Liver (tissue), 9 donors: ENCODE measurements around the gene UGT1A9. TPM values are rescaled to one million over a fixed set of nuclear protein-coding genes. Genes with fewer than 3 reads are reported as not detected.

Experiments used
- DNase-seq: peaks from one replicate; pipeline ENCODE4 v3.0.0-alpha.2; 2017; ENCODE audit warnings: low spot score
- H3K27ac ChIP-seq, 2 donors: one replicate each; pipeline ENCODE4 v1.7.0; 2013; ENCODE audit warnings: inconsistent platforms in 2 of 2, low read length in 2 of 2, control low read depth in 1 of 2, low read depth in 1 of 2, mild to moderate bottlenecking in 1 of 2
- H3K27me3 ChIP-seq, 4 donors: one replicate each; pipeline versions ENCODE4 v1.6.1 to v1.7.0; 2013; ENCODE audit warnings: low read length in 3 of 4, inconsistent platforms in 1 of 4, mild to moderate bottlenecking in 1 of 4, moderate library complexity in 1 of 4; ENCODE audit not compliant: control insufficient read depth in 4 of 4, insufficient read depth in 4 of 4
- H3K36me3 ChIP-seq, 4 donors: one replicate each; pipeline versions ENCODE4 v1.6.1 to v1.7.0; 2013; ENCODE audit warnings: low read length in 3 of 4, mild to moderate bottlenecking in 3 of 4, low read depth in 1 of 4, moderate library complexity in 1 of 4; ENCODE audit not compliant: control insufficient read depth in 4 of 4, insufficient read depth in 3 of 4
- H3K4me1 ChIP-seq, 4 donors: one replicate each; pipeline versions ENCODE4 v1.6.1 to v1.7.0; 2013; ENCODE audit warnings: low read length in 3 of 4, mild to moderate bottlenecking in 3 of 4, moderate library complexity in 1 of 4; ENCODE audit not compliant: control insufficient read depth in 4 of 4, insufficient read depth in 4 of 4
- H3K4me3 ChIP-seq, 3 donors: one replicate each; pipeline versions ENCODE4 v1.6.1 to v1.7.0; 2013; ENCODE audit warnings: low read length in 3 of 3, control low read depth in 1 of 3, low read depth in 1 of 3, mild to moderate bottlenecking in 1 of 3
- H3K9ac ChIP-seq, 2 donors: one replicate each; pipeline ENCODE4 v1.7.0; 2013; ENCODE audit warnings: low read length in 2 of 2, mild to moderate bottlenecking in 2 of 2, moderate library complexity in 2 of 2, control low read depth in 1 of 2, low read depth in 1 of 2
- H3K9me3 ChIP-seq, 4 donors: one replicate each; pipeline versions ENCODE4 v1.6.1 to v1.7.0; 2013; ENCODE audit warnings: low read length in 3 of 4; ENCODE audit not compliant: control insufficient read depth in 4 of 4
- EGR1 ChIP-seq, 2 donors: IDR thresholded peaks; 2 replicates each; pipeline ENCODE4 v1.6.1; 2016 to 2018; ENCODE audit warnings: antibody characterized with exemption in 2 of 2, low read depth in 2 of 2
- FOXA1 ChIP-seq: IDR thresholded peaks from 2 replicates; pipeline ENCODE4 v1.6.1; 2016; ENCODE audit warnings: antibody characterized with exemption
- FOXA2 ChIP-seq: IDR thresholded peaks from 2 replicates; pipeline ENCODE4 v1.6.1; 2016; ENCODE audit warnings: antibody characterized with exemption
- GABPA ChIP-seq, 2 donors: IDR thresholded peaks in 1 of 2; conservative IDR thresholded peaks in 1 of 2; 2 replicates each; pipeline ENCODE4 v1.6.1; 2016; ENCODE audit warnings: antibody characterized with exemption in 2 of 2, mild to moderate bottlenecking in 1 of 2, moderate library complexity in 1 of 2
- HNF4A ChIP-seq, 2 donors: conservative IDR thresholded peaks; 2 replicates each; pipeline ENCODE4 v1.6.1; 2016; ENCODE audit warnings: antibody characterized with exemption in 2 of 2, mild to moderate bottlenecking in 2 of 2
- JUND ChIP-seq, 2 donors: IDR thresholded peaks; 2 replicates each; pipeline ENCODE4 v1.6.1; 2016; ENCODE audit warnings: antibody characterized with exemption in 2 of 2
- NR2F2 ChIP-seq: IDR thresholded peaks from 2 replicates; pipeline ENCODE4 v1.6.1; 2016; ENCODE audit warnings: antibody characterized with exemption
- RAD21 ChIP-seq, 2 donors: IDR thresholded peaks; 2 replicates each; pipeline ENCODE4 v1.6.1; 2016; ENCODE audit warnings: antibody characterized with exemption in 2 of 2, mild to moderate bottlenecking in 2 of 2
- RXRA ChIP-seq, 2 donors: IDR thresholded peaks; 2 replicates each; pipeline ENCODE4 v1.6.1; 2017 to 2018; ENCODE audit warnings: antibody characterized with exemption in 2 of 2, mild to moderate bottlenecking in 1 of 2
- SP1 ChIP-seq: IDR thresholded peaks from 2 replicates; pipeline ENCODE4 v1.6.1; 2018; ENCODE audit warnings: antibody characterized with exemption, mild to moderate bottlenecking
- TAF1 ChIP-seq: conservative IDR thresholded peaks from 2 replicates; pipeline ENCODE4 v1.6.1; 2016; ENCODE audit warnings: antibody characterized with exemption, mild to moderate bottlenecking
- YY1 ChIP-seq: IDR thresholded peaks from 2 replicates; pipeline ENCODE4 v1.6.1; 2016; ENCODE audit warnings: antibody characterized with exemption, mild to moderate bottlenecking
- WGBS: extraction: QIAGEN DNeasy Blood & Tissue Kit; methylation state at CpG from one replicate; pipeline ENCODE4 v1.1.7; 2013; 5-methylcytosine and 5-hydroxymethylcytosine counted together
- polyA plus RNA-seq, 2 donors: library from polyadenylated mRNA; stranded (reverse) in 1 of 2; unstranded in 1 of 2; fragments of 200-250 nt in 1 of 2; fragments of >200 nt in 1 of 2; fragmentation: Nextera tagmentation in 1 of 2; extraction: Ambion mirVana in 1 of 2; gene quantifications; one replicate each; pipeline versions ENCODE4 v1.2.1 to v1.2.3, GENCODE V29; 2013 to 2015
- total RNA-seq, 2 donors: library from RNA; depleted of rRNA; stranded (reverse); fragments of >200 nt; gene quantifications; one replicate each; pipeline ENCODE4 v1.2.3, GENCODE V29; 2014
- TF ChIP-seq, protein P1 (sequence below): IDR thresholded peaks from 2 replicates; pipeline ENCODE4 v1.6.1; 2016; ENCODE audit warnings: antibody characterized with exemption, mild to moderate bottlenecking
- TF ChIP-seq, protein P2 (sequence below): IDR thresholded peaks from 2 replicates; pipeline ENCODE4 v1.6.1; 2016; ENCODE audit warnings: antibody characterized with exemption
- TF ChIP-seq, protein P3 (sequence below): fragments of 150-350 bp; IDR thresholded peaks from 2 replicates; pipeline ENCODE4 v1.5.1; 2017; ENCODE audit warnings: improper control_type of control experiment, low read depth, low read length; ENCODE audit not compliant: missing input control
- TF ChIP-seq, protein P4 (sequence below): IDR thresholded peaks from 2 replicates; pipeline ENCODE4 v1.6.1; 2016; ENCODE audit warnings: antibody characterized with exemption
- donor health status: healthy.
- donor health status: healthy.
- donor health status: healthy.
- donor health status: healthy.
- donor health status: healthy.

The UGT1A9 gene
- total and polyA plus RNA-seq, 4 donors, result 14.3 to 62.3 (median 23.8) TPM; not detected in 1

DNA sequence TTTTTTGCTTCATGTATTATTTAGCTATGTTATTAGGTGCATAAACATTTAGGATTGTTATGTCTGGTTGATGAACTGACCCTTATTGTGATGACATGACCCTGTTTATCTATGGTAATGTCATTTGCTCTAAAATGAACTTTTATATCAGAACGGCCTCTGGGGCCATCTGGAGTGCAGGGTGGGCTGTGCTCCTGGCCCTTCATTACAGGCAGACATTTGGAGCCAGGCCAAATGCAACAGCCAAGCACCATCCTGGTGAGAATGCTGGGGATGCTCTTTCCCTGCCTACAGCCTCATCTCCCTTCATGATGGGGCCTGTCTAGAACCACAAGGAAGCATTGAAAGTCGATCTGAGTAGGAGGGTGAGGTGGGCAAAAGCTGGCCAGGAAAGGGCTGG lies 144.6 kb downstream of the UGT1A9 start:
- WGBS, result 78% methylated on average over 2 of the region's 2 CpGs
- no peak for DNase-seq
- H3K27ac ChIP-seq, result no peak overlapping the region

DNA sequence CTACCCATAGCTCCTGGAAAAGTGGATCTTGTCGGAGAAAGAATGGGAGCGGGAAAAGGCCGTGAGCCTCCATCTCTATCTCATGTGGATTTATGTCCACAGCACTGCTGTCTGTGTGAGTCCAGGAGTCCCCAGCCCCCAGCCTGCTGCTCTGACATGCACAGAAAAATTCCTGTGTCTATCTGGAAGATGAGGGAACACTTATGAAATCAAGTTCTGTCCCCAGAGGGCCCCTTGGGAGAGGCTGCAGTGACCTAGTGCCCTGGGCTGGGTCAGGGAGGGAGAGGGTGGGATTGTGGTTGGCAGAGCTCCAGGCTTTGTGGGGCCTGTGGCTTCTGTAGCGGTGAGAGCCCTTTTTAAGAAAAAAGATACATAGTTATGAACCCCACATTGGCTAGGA lies 145.1 kb downstream of the UGT1A9 start:
- no peak overlapping the region for H3K27ac ChIP-seq
- no peaks in the 10 kb centered on the region for H3K9me3 ChIP-seq
- 94% methylated on average over 4 of the region's 4 CpGs for WGBS
- DNase-seq, result no peak
- no peaks in the 10 kb centered on the region for H3K27me3 ChIP-seq
- no peaks in the 10 kb centered on the region for H3K36me3 ChIP-seq
- H3K4me3 ChIP-seq, result no peak overlapping the region
- H3K9ac ChIP-seq, result no peak overlapping the region
- peaks cover 2 to 15% (median 7%) of the 10 kb centered on the region in 4 donors for H3K4me1 ChIP-seq
- TF ChIP-seq JUND (IDR thresholded peaks at IDR 0.05) (no peak), RXRA (IDR thresholded peaks at IDR 0.05) (no peak), EGR1 (IDR thresholded peaks at IDR 0.05; ENCODE audit: low read depth in 2 of 2) (no peak), RAD21 (IDR thresholded peaks at IDR 0.05) (no peak), NR2F2 (no peak), SP1 (no peak)
- TF ChIP-seq, protein P1, sequence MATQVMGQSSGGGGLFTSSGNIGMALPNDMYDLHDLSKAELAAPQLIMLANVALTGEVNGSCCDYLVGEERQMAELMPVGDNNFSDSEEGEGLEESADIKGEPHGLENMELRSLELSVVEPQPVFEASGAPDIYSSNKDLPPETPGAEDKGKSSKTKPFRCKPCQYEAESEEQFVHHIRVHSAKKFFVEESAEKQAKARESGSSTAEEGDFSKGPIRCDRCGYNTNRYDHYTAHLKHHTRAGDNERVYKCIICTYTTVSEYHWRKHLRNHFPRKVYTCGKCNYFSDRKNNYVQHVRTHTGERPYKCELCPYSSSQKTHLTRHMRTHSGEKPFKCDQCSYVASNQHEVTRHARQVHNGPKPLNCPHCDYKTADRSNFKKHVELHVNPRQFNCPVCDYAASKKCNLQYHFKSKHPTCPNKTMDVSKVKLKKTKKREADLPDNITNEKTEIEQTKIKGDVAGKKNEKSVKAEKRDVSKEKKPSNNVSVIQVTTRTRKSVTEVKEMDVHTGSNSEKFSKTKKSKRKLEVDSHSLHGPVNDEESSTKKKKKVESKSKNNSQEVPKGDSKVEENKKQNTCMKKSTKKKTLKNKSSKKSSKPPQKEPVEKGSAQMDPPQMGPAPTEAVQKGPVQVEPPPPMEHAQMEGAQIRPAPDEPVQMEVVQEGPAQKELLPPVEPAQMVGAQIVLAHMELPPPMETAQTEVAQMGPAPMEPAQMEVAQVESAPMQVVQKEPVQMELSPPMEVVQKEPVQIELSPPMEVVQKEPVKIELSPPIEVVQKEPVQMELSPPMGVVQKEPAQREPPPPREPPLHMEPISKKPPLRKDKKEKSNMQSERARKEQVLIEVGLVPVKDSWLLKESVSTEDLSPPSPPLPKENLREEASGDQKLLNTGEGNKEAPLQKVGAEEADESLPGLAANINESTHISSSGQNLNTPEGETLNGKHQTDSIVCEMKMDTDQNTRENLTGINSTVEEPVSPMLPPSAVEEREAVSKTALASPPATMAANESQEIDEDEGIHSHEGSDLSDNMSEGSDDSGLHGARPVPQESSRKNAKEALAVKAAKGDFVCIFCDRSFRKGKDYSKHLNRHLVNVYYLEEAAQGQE, result no peak
- TF ChIP-seq, protein P2, sequence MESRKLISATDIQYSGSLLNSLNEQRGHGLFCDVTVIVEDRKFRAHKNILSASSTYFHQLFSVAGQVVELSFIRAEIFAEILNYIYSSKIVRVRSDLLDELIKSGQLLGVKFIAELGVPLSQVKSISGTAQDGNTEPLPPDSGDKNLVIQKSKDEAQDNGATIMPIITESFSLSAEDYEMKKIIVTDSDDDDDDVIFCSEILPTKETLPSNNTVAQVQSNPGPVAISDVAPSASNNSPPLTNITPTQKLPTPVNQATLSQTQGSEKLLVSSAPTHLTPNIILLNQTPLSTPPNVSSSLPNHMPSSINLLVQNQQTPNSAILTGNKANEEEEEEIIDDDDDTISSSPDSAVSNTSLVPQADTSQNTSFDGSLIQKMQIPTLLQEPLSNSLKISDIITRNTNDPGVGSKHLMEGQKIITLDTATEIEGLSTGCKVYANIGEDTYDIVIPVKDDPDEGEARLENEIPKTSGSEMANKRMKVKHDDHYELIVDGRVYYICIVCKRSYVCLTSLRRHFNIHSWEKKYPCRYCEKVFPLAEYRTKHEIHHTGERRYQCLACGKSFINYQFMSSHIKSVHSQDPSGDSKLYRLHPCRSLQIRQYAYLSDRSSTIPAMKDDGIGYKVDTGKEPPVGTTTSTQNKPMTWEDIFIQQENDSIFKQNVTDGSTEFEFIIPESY, result no peak

More for the DNA sequence above, 144.6 kb downstream of the UGT1A9 start:
- H3K36me3 ChIP-seq, result no peaks in the 10 kb centered on the region
- H3K4me3 ChIP-seq, result no peak overlapping the region
- H3K27me3 ChIP-seq, result no peaks in the 10 kb centered on the region
- H3K9ac ChIP-seq, result no peak overlapping the region
- no peaks in the 10 kb centered on the region for H3K9me3 ChIP-seq
- H3K4me1 ChIP-seq, result peaks cover 0 to 11% (median 4%) of the 10 kb centered on the region in 4 donors
- TF ChIP-seq YY1 (no peak), FOXA1 (no peak), JUND (IDR thresholded peaks at IDR 0.05) (no peak), GABPA (IDR thresholded peaks at IDR 0.05 in 1 of 2, conservative IDR thresholded peaks at IDR 0.05 in 1 of 2) (no peak), HNF4A (conservative IDR thresholded peaks at IDR 0.05) (no peak), TAF1 (no peak), RAD21 (IDR thresholded peaks at IDR 0.05) (no peak), EGR1 (IDR thresholded peaks at IDR 0.05; ENCODE audit: low read depth in 2 of 2) (no peak), FOXA2 (no peak), SP1 (no peak), NR2F2 (no peak), RXRA (IDR thresholded peaks at IDR 0.05) (no peak)
- TF ChIP-seq, protein P3, sequence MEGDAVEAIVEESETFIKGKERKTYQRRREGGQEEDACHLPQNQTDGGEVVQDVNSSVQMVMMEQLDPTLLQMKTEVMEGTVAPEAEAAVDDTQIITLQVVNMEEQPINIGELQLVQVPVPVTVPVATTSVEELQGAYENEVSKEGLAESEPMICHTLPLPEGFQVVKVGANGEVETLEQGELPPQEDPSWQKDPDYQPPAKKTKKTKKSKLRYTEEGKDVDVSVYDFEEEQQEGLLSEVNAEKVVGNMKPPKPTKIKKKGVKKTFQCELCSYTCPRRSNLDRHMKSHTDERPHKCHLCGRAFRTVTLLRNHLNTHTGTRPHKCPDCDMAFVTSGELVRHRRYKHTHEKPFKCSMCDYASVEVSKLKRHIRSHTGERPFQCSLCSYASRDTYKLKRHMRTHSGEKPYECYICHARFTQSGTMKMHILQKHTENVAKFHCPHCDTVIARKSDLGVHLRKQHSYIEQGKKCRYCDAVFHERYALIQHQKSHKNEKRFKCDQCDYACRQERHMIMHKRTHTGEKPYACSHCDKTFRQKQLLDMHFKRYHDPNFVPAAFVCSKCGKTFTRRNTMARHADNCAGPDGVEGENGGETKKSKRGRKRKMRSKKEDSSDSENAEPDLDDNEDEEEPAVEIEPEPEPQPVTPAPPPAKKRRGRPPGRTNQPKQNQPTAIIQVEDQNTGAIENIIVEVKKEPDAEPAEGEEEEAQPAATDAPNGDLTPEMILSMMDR, result no peak
- TF ChIP-seq, protein P4, sequence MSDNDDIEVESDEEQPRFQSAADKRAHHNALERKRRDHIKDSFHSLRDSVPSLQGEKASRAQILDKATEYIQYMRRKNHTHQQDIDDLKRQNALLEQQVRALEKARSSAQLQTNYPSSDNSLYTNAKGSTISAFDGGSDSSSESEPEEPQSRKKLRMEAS, result no peak
- TF ChIP-seq, protein P2, result no peak
- TF ChIP-seq, protein P1, result no peak
